Mesothelial cell of epicardium (in vitro differentiated cells): Measurements from ENCODE around the gene NCKAP5. TPM values are rescaled to one million over a fixed set of nuclear protein-coding genes. Genes with fewer than 3 reads are reported as not detected.

Source experiments
- DNase-seq, 2 experiments: peaks; one replicate each; pipeline ENCODE4 v3.0.0; 2021; ENCODE audit warnings: low spot score in 2 of 2; ENCODE audit not compliant: unreplicated experiment in 2 of 2
- H3K27ac Mint-ChIP-seq: 2 replicates; pipeline ENCODE4 v1.8.0; 2021; ENCODE audit warnings: mixed read lengths
- H3K27me3 Mint-ChIP-seq: 2 replicates; pipeline ENCODE4 v1.8.0; 2021; ENCODE audit warnings: low read depth, mixed read lengths
- H3K36me3 Mint-ChIP-seq: 2 replicates; pipeline ENCODE4 v1.8.0; 2021; ENCODE audit warnings: mixed read lengths
- H3K4me1 Mint-ChIP-seq: 2 replicates; pipeline ENCODE4 v1.8.0; 2021; ENCODE audit warnings: mixed read lengths
- H3K4me3 Mint-ChIP-seq: 2 replicates; pipeline ENCODE4 v1.8.0; 2021; ENCODE audit warnings: mild to moderate bottlenecking, moderate library complexity, mixed read lengths
- H3K9me3 Mint-ChIP-seq: 2 replicates; pipeline ENCODE4 v1.8.0; 2021; ENCODE audit warnings: mixed read lengths
- CTCF ChIP-seq: fragments of 200-600 bp; sonication (generic); IDR thresholded peaks from one replicate; pipeline ENCODE4 v1.5.0; 2021; ENCODE audit warnings: antibody characterized with exemption; ENCODE audit not compliant: unreplicated experiment
- total RNA-seq: library from RNA; stranded (reverse); gene quantifications from 3 replicates; pipeline ENCODE4 v1.2.1, GENCODE V29; 2021

NCKAP5 gene
- total RNA-seq, 1 donor from 2014 or later = 2.1 TPM

DNA sequence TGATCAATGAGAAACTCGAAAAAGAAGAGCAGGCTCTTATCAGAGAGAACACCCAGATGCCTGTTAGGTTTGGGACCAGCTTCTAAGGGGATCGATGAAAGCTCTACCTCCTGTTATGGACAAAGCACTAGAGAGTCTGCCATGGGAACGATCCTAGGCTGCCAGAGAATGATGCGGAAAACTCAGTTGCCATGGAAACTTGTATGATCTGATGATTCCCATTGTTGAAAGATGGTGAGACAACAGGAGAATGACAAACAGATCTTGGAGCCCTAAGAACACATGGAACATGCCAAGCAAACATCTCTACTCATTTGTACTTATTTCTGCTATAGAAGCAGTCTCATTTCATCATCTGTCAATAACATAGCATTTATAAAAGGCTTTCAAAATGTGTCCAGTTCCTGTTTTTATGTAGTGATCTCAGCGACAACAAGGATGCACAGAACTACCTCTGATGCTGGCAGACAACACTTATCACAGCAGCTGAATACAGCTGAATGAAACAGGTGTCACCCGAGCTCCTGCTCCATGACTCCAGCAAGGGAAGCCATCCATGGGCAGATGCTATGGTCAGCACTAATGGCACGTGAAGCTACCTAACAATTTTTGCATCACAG, 59.6 kb downstream of the NCKAP5 start:
- no peak for DNase-seq
- no peaks in the 10 kb centered on the region for H3K9me3 Mint-ChIP-seq
- no peak for TF ChIP-seq CTCF
- no peak overlapping the region for H3K4me3 Mint-ChIP-seq
- peaks cover 10% of the 10 kb centered on the region for H3K27me3 Mint-ChIP-seq
- peaks cover 5% of the 10 kb centered on the region for H3K4me1 Mint-ChIP-seq
- H3K27ac Mint-ChIP-seq = no peak overlapping the region
- H3K36me3 Mint-ChIP-seq = no peaks in the 10 kb centered on the region

DNA sequence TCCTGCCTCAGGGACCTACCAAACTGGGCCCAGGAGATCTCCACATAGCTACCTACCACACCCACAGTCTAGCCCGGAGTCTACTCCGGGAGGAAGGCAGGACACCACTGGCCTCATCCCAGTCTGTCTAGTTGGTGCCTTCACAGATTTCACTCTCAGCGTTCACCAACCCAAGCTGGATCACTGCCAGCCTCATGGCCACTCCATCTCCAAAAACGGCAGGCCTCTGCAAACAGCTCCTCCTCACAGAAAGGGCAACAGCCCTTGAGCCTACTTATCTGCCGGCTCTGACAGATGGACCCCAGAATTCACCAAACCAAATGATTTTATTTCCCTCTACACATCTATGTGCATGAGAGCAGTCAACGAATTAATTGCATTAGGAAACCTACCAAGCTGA, 61.3 kb downstream of the NCKAP5 start:
- TF ChIP-seq CTCF = no peak
- Mint-ChIP-seq H3K9me3 (no peaks in the 10 kb centered on the region), H3K36me3 (no peaks in the 10 kb centered on the region), H3K4me3 (no peak overlapping the region), H3K27me3 (peaks cover 7% of the 10 kb centered on the region), H3K4me1 (peaks cover 5% of the 10 kb centered on the region), H3K27ac (no peak overlapping the region)
- DNase-seq = no peak

GRCh38 chr2:133504566-133505505, 63.4 kb downstream of the NCKAP5 start:
- Mint-ChIP-seq H3K4me1 (peaks cover 5% of the 10 kb centered on the region), H3K4me3 (no peak overlapping the region), H3K36me3 (no peaks in the 10 kb centered on the region), H3K27me3 (peaks cover 23% of the 10 kb centered on the region), H3K27ac (peak overlapping the region; percentile 27), H3K9me3 (no peaks in the 10 kb centered on the region)
- peak; percentile 26 to 54 for DNase-seq
- TF ChIP-seq CTCF = no peak

DNA sequence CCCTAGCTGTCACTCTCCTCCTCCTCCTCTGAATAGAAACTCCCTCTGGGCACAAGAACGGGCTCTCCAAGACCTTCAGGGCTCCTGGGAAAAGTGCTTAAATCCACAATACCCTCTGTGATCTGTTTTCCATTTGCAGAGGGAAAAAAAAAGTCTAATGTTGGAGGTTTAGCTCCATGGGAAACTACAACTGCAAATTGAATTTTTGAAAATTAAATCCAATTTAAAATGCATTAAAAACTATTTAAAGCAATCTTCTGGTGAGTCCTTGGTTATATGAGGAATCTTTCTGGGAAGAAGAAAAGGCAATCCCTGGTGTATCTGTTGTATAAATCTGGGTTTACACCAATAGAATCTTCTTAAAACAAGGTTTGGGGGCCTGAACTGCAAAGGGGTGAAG, 64.3 kb downstream of the NCKAP5 start:
- H3K4me1 Mint-ChIP-seq = peaks cover 5% of the 10 kb centered on the region
- H3K36me3 Mint-ChIP-seq = no peaks in the 10 kb centered on the region
- TF ChIP-seq CTCF = no peak
- DNase-seq = no peak
- H3K27ac Mint-ChIP-seq = no peak overlapping the region
- peaks cover 26% of the 10 kb centered on the region for H3K27me3 Mint-ChIP-seq
- H3K4me3 Mint-ChIP-seq = no peak overlapping the region
- no peaks in the 10 kb centered on the region for H3K9me3 Mint-ChIP-seq

DNA sequence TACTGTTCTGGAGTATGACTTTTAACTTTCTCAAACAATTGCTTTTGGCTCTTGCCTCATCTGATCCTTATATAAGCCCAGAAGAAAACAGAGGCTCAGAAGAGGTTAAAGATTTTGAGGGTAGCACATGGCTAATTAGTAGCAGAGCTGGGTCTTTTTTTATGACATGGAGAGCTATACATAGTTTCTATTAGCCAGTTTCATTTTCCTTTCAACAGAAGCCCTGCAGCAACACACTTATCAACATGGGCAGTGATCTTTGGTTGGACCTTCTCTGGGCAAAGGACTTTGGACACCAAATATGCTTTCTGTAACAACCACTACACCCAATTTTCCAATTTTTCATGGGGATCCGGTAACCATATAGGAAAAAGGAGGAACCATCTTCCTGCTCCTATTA, 64.9 kb downstream of the NCKAP5 start:
- Mint-ChIP-seq H3K4me3 (no peak overlapping the region), H3K4me1 (peaks cover 5% of the 10 kb centered on the region), H3K27ac (no peak overlapping the region), H3K9me3 (no peaks in the 10 kb centered on the region), H3K36me3 (no peaks in the 10 kb centered on the region), H3K27me3 (peaks cover 32% of the 10 kb centered on the region)
- DNase-seq = no peak
- TF ChIP-seq CTCF = no peak
